AG04449 (cell line): ENCODE data around the gene BHLHA9.
"Not testable (repeated sequence)": the region's sequence is repeated elsewhere in the genome, so short reads cannot be mapped to it uniquely, and the experiment has no call there.

Experiments used
- CTCF ChIA-PET: fragments of 350-600 bp; formaldehyde crosslinking; extraction: SDS; loops from one replicate; lab custom pipeline; 2021; ENCODE audit warnings: antibody characterized with exemption; lab: Yijun Ruan, JAX
- POLR2A ChIA-PET: fragments of 400-600, 350-600 bp; formaldehyde crosslinking; extraction: SDS; loops from one replicate; lab custom pipeline; 2020; ENCODE audit warnings: antibody characterized with exemption, inconsistent platforms; lab: Yijun Ruan, JAX
- DNase-seq: peaks from one replicate; pipeline ENCODE4 v3.0.0-alpha.2; 2010; ENCODE audit warnings: low read depth, low spot score
- H3K4me3 ChIP-seq: 2 replicates; pipeline ENCODE4 v1.5.1; 2011; ENCODE audit warnings: low read depth, mild to moderate bottlenecking, control low read depth, low read length
- CTCF ChIP-seq: IDR thresholded peaks from one replicate; pipeline ENCODE4 v1.5.1; 2011; ENCODE audit warnings: mild to moderate bottlenecking, moderate library complexity, low read length, control low read depth, inconsistent platforms; ENCODE audit not compliant: insufficient read depth; ENCODE audit errors: missing control alignments

BHLHA9 gene

GRCh38 chr17:1231456-1231855, 38.8 kb upstream of the BHLHA9 start:
- no peak overlapping the region for H3K4me3 ChIP-seq
- no peak for TF ChIP-seq CTCF
- ChIA-PET CTCF (interaction anchor here (1.7 kb wide), 1 partner anchor 27 kb away, joined by 3 read pairs; no protein-coding TSS in a partner anchor), POLR2A (no interaction called here)
- DNase-seq, result no peak

GRCh38 chr17:1232331-1232730, 37.9 kb upstream of the BHLHA9 start:
- no peak overlapping the region for H3K4me3 ChIP-seq
- no peak for DNase-seq
- TF ChIP-seq CTCF, result no peak
- ChIA-PET POLR2A (no interaction called here), CTCF (interaction anchor here (1.7 kb wide), 1 partner anchor 26 kb away, joined by 3 read pairs; no protein-coding TSS in a partner anchor)

GRCh38 chr17:1232786-1233185, 37.5 kb upstream of the BHLHA9 start:
- no peak for DNase-seq
- POLR2A ChIA-PET, result no interaction called here
- no peak overlapping the region for H3K4me3 ChIP-seq
- CTCF ChIA-PET, result no interaction called here
- no peak for TF ChIP-seq CTCF

- POLR2A ChIA-PET, result no interaction called here
- no peak overlapping the region for H3K4me3 ChIP-seq
- CTCF ChIA-PET, result interaction anchor here (1.1 to 1.3 kb wide), 2 partner anchors 14 to 281 kb away, joined by 3 read pairs; no protein-coding TSS in a partner anchor
- no peak for TF ChIP-seq CTCF
- no peak for DNase-seq
Observed at GRCh38 chr17:1234455-1234854, 35.8 kb upstream of the BHLHA9 start.

- ChIA-PET CTCF (no interaction called here), POLR2A (no interaction called here)
- no peak for TF ChIP-seq CTCF
- no peak overlapping the region for H3K4me3 ChIP-seq
- no peak for DNase-seq
Observed at GRCh38 chr17:1237471-1237870, 32.8 kb upstream of the BHLHA9 start.

- DNase-seq, result no peak
- no peak overlapping the region for H3K4me3 ChIP-seq
- TF ChIP-seq CTCF, result no peak
- CTCF ChIA-PET, result no interaction called here
- POLR2A ChIA-PET, result no interaction called here
Observed at GRCh38 chr17:1239210-1239609, 31.0 kb upstream of the BHLHA9 start.

- H3K4me3 ChIP-seq, result not testable (repeated sequence)
Observed at GRCh38 chr17:1240426-1240825, 29.8 kb upstream of the BHLHA9 start.

More at GRCh38 chr17:1240426-1240825, 29.8 kb upstream of the BHLHA9 start:
- POLR2A ChIA-PET, CTCF ChIA-PET, DNase-seq: not testable (repeated sequence)
